Right lobe of liver (tissue), 4 donors: ENCODE data around the gene USP6NL.

Source experiments
- CTCF ChIP-seq, 4 donors: fragments of 200-600 bp in 3 of 4; fragments of 450-650 bp in 1 of 4; IDR thresholded peaks; one replicate each; pipeline versions ENCODE4 v1.5.1 to v1.8.0; 2016 to 2022; ENCODE audit warnings: antibody characterized with exemption in 4 of 4, mild to moderate bottlenecking in 2 of 4
- POLR2A ChIP-seq: fragments of 450-650 bp; IDR thresholded peaks from one replicate; pipeline ENCODE4 v1.6.1; 2017; ENCODE audit warnings: antibody characterized with exemption, mild to moderate bottlenecking
- donor health status: DM: no; HTN: no; CAD: no.
- donor health status: DM: no; HTN: no; CAD: no.
- donor health status: DM: no; HTN: yes; CAD: no.

- TF ChIP-seq CTCF (IDR thresholded peaks at IDR 0.05) = no peak
- TF ChIP-seq POLR2A = no peak
These were observed 3.1 kb downstream of the USP6NL start for GRCh38 chr10:11608159-11609013.
